ENCODE measurements around the gene MINDY4B.

The MINDY4B gene

GRCh38 chr3:150844484-150844883 is 60.8 kb downstream of the MINDY4B start:
- no peak overlapping the region for H3K4me3 ChIP-seq (ENCODE audit: low read length)
- TF ChIP-seq ZNF274 (IDR thresholded peaks at IDR 0.05; ENCODE audit: low read depth, low read length): no peak

GRCh38 chr3:150843241-150843640 is 62.0 kb downstream of the MINDY4B start:
- H3K4me3 ChIP-seq (ENCODE audit: low read length): no peak overlapping the region
- no peak for TF ChIP-seq ZNF274 (IDR thresholded peaks at IDR 0.05; ENCODE audit: low read depth, low read length)

- no peak overlapping the region for H3K4me3 ChIP-seq (ENCODE audit: low read length)
- no peak for TF ChIP-seq ZNF274 (IDR thresholded peaks at IDR 0.05; ENCODE audit: low read depth, low read length)
Measured at GRCh38 chr3:150840802-150841515, 64.3 kb downstream of the MINDY4B start.

GRCh38 chr3:150830745-150831144 is 74.5 kb downstream of the MINDY4B start:
- no peak for TF ChIP-seq ZNF274 (IDR thresholded peaks at IDR 0.05; ENCODE audit: low read depth, low read length)
- H3K4me3 ChIP-seq (ENCODE audit: low read length): no peak overlapping the region

GRCh38 chr3:150830094-150830681 is 75.1 kb downstream of the MINDY4B start:
- no peak overlapping the region for H3K4me3 ChIP-seq (ENCODE audit: low read length)
- no peak for TF ChIP-seq ZNF274 (IDR thresholded peaks at IDR 0.05; ENCODE audit: low read depth, low read length)

GRCh38 chr3:150829408-150829807 is 75.8 kb downstream of the MINDY4B start:
- no peak for TF ChIP-seq ZNF274 (IDR thresholded peaks at IDR 0.05; ENCODE audit: low read depth, low read length)

GRCh38 chr3:150828997-150829396 is 76.2 kb downstream of the MINDY4B start:
- no peak overlapping the region for H3K4me3 ChIP-seq (ENCODE audit: low read length)
- no peak for TF ChIP-seq ZNF274 (IDR thresholded peaks at IDR 0.05; ENCODE audit: low read depth, low read length)

More at GRCh38 chr3:150829408-150829807, 75.8 kb downstream of the MINDY4B start:
- no peak overlapping the region for H3K4me3 ChIP-seq (ENCODE audit: low read length)

- no peak for TF ChIP-seq ZNF274 (IDR thresholded peaks at IDR 0.05; ENCODE audit: low read depth, low read length)
- H3K4me3 ChIP-seq (ENCODE audit: low read length): no peak overlapping the region
Measured at GRCh38 chr3:150828261-150828660, 77.0 kb downstream of the MINDY4B start.

GRCh38 chr3:150826466-150827282 is 78.6 kb downstream of the MINDY4B start:
- H3K4me3 ChIP-seq (ENCODE audit: low read length): no peak overlapping the region
- TF ChIP-seq ZNF274 (IDR thresholded peaks at IDR 0.05; ENCODE audit: low read depth, low read length): no peak

GRCh38 chr3:150825916-150826377 is 79.3 kb downstream of the MINDY4B start:
- TF ChIP-seq ZNF274 (IDR thresholded peaks at IDR 0.05; ENCODE audit: low read depth, low read length): no peak
- H3K4me3 ChIP-seq (ENCODE audit: low read length): no peak overlapping the region

GRCh38 chr3:150825192-150825915 is 79.9 kb downstream of the MINDY4B start:
- no peak for TF ChIP-seq ZNF274 (IDR thresholded peaks at IDR 0.05; ENCODE audit: low read depth, low read length)

GRCh38 chr3:150823277-150823676 is 82.0 kb downstream of the MINDY4B start:
- TF ChIP-seq ZNF274 (IDR thresholded peaks at IDR 0.05; ENCODE audit: low read depth, low read length): no peak
- no peak overlapping the region for H3K4me3 ChIP-seq (ENCODE audit: low read length)

More at GRCh38 chr3:150825192-150825915, 79.9 kb downstream of the MINDY4B start:
- H3K4me3 ChIP-seq (ENCODE audit: low read length): no peak overlapping the region

GRCh38 chr3:150822636-150823035 is 82.6 kb downstream of the MINDY4B start:
- no peak for TF ChIP-seq ZNF274 (IDR thresholded peaks at IDR 0.05; ENCODE audit: low read depth, low read length)

More at GRCh38 chr3:150822636-150823035, 82.6 kb downstream of the MINDY4B start:
- H3K4me3 ChIP-seq (ENCODE audit: low read length): no peak overlapping the region

Measured in GM08714 (cell line).